Lung (tissue), 12 donors: Measurements from ENCODE around the gene ANKRD34C. TPM values are rescaled to one million over a fixed set of nuclear protein-coding genes. Genes with fewer than 3 reads are reported as not detected.

Source experiments
- ATAC-seq: fragments of 200-7000 bp; cut with Tn5 transposase; one replicate; pipeline ENCODE4 v1.9.1; 2020; ENCODE audit warnings: moderate number of reproducible peaks; ENCODE audit not compliant: insufficient read depth, low FRiP score
- DNase-seq, 3 donors: peaks; one replicate each; pipeline ENCODE4 v3.0.0-alpha.2; 2013 to 2017
- H3K27ac ChIP-seq, 2 donors: one replicate each; pipeline ENCODE4 v1.5.1; 2013; ENCODE audit warnings: mild to moderate bottlenecking in 2 of 2, moderate library complexity in 2 of 2, control low read depth in 1 of 2, inconsistent platforms in 1 of 2, low read depth in 1 of 2, low read length in 1 of 2
- H3K27me3 ChIP-seq, 3 donors: one replicate each; pipeline ENCODE4 v1.5.1; 2013; ENCODE audit warnings: low read length in 2 of 3; ENCODE audit not compliant: control insufficient read depth in 3 of 3, insufficient read depth in 3 of 3
- H3K36me3 ChIP-seq, 4 donors: one replicate each; pipeline ENCODE4 v1.5.1; 2013; ENCODE audit warnings: low read length in 4 of 4, mild to moderate bottlenecking in 1 of 4, moderate library complexity in 1 of 4; ENCODE audit not compliant: control insufficient read depth in 4 of 4, insufficient read depth in 4 of 4
- H3K4me1 ChIP-seq, 5 donors: one replicate each; pipeline ENCODE4 v1.5.1; 2013; ENCODE audit warnings: low read length in 5 of 5, mild to moderate bottlenecking in 2 of 5, moderate library complexity in 1 of 5; ENCODE audit not compliant: control insufficient read depth in 5 of 5, insufficient read depth in 5 of 5
- H3K4me3 ChIP-seq: one replicate; pipeline ENCODE4 v1.5.1; 2013; ENCODE audit warnings: mild to moderate bottlenecking, control low read depth, moderate library complexity
- H3K9ac ChIP-seq, 2 donors: one replicate each; pipeline ENCODE4 v1.5.1; 2013; ENCODE audit warnings: low read length in 2 of 2, control low read depth in 1 of 2; ENCODE audit not compliant: insufficient read depth in 1 of 2
- H3K9me3 ChIP-seq, 4 donors: one replicate each; pipeline ENCODE4 v1.5.1; 2013; ENCODE audit warnings: low read length in 3 of 4, mild to moderate bottlenecking in 1 of 4, moderate library complexity in 1 of 4; ENCODE audit not compliant: control insufficient read depth in 4 of 4, insufficient read depth in 3 of 4
- CTCF ChIP-seq: IDR thresholded peaks from 2 replicates; pipeline ENCODE4 v1.5.1; 2012; ENCODE audit warnings: mild to moderate bottlenecking; ENCODE audit errors: control extremely low read depth, extremely low read depth
- WGBS, 2 donors: extraction: QIAGEN DNeasy Blood & Tissue Kit; methylation state at CpG; one replicate each; pipeline ENCODE4 v1.1.7; 2013; 5-methylcytosine and 5-hydroxymethylcytosine counted together
- polyA plus RNA-seq, 2 donors: library from polyadenylated mRNA; stranded (reverse); fragments of 200-250 nt; gene quantifications; one replicate each; pipeline ENCODE4 v1.2.1, GENCODE V29; 2013
- total RNA-seq, 2 donors: library from RNA; depleted of rRNA in 1 of 2; stranded (reverse); fragments of >200 nt in 1 of 2; gene quantifications; one replicate each; pipeline ENCODE4 v1.2.1, GENCODE V29; 2014 to 2021
- donor health status: control.
- donor health status: control.
- donor health status: Bipolar disorder and iron deficiency.
- donor health status: healthy.
- donor health status: DM: yes; HTN: yes; CAD: no.

ANKRD34C gene
- total and polyA plus RNA-seq, 4 donors, result 0.01 to 0.03 TPM; not detected in 2

- ATAC-seq, result no peak
- H3K36me3 ChIP-seq, result no peaks in the 10 kb centered on the region
- no peak for DNase-seq
- no peak overlapping the region for H3K27ac ChIP-seq
- peaks cover 0 to 1% (median 0%) of the 10 kb centered on the region in 4 donors for H3K9me3 ChIP-seq
- H3K4me1 ChIP-seq, result peaks cover 0 to 2% (median 0%) of the 10 kb centered on the region in 5 donors
- H3K9ac ChIP-seq, result no peak overlapping the region
- no peak overlapping the region for H3K4me3 ChIP-seq
- peaks cover 0 to 16% (median 2%) of the 10 kb centered on the region in 3 donors for H3K27me3 ChIP-seq
- no peak for TF ChIP-seq CTCF
- 72 to 79% methylated on average over 7 of the region's 7 CpGs for WGBS, 2 donors
Measured at GRCh38 chr15:79294075-79294474, 11.6 kb downstream of the ANKRD34C start.

GRCh38 chr15:79296583-79296982 is 14.1 kb downstream of the ANKRD34C start:
- H3K27ac ChIP-seq, result no peak overlapping the region
- ATAC-seq, result no peak
- H3K9ac ChIP-seq, result no peak overlapping the region
- no peak for TF ChIP-seq CTCF
- H3K36me3 ChIP-seq, result no peaks in the 10 kb centered on the region
- no peak for DNase-seq
- 49 to 53% methylated on average over 4 of the region's 4 CpGs for WGBS, 2 donors
- H3K4me3 ChIP-seq, result no peak overlapping the region
- no peaks in the 10 kb centered on the region for H3K9me3 ChIP-seq
- H3K27me3 ChIP-seq, result peaks cover 0 to 15% (median 13%) of the 10 kb centered on the region in 3 donors
- H3K4me1 ChIP-seq, result no peaks in the 10 kb centered on the region

- Histone ChIP-seq H3K27me3 (peaks cover 0 to 29% (median 15%) of the 10 kb centered on the region in 3 donors), H3K9me3 (no peaks in the 10 kb centered on the region), H3K36me3 (no peaks in the 10 kb centered on the region), H3K27ac (no peak overlapping the region), H3K9ac (no peak overlapping the region), H3K4me3 (no peak overlapping the region), H3K4me1 (no peaks in the 10 kb centered on the region)
- no peak for TF ChIP-seq CTCF
- WGBS, 2 donors, result 85% methylated on average over 7 of the region's 7 CpGs
- ATAC-seq (no peak), DNase-seq (no peak)
Measured at GRCh38 chr15:79299126-79299840, 16.8 kb downstream of the ANKRD34C start.

- no peak overlapping the region for H3K27ac ChIP-seq
- H3K9ac ChIP-seq, result no peak overlapping the region
- H3K9me3 ChIP-seq, result no peaks in the 10 kb centered on the region
- 62 to 67% methylated on average over 1 of the region's 1 CpG for WGBS, 2 donors
- H3K4me1 ChIP-seq, result no peaks in the 10 kb centered on the region
- DNase-seq (no peak), ATAC-seq (no peak)
- H3K4me3 ChIP-seq, result no peak overlapping the region
- H3K36me3 ChIP-seq, result no peaks in the 10 kb centered on the region
- TF ChIP-seq CTCF, result no peak
- peaks cover 0 to 29% (median 16%) of the 10 kb centered on the region in 3 donors for H3K27me3 ChIP-seq
Measured at GRCh38 chr15:79299841-79300235, 17.3 kb downstream of the ANKRD34C start.
